Heart left ventricle (tissue), 16 donors: ENCODE measurements around the gene BHLHA15. TPM values are rescaled to one million over a fixed set of nuclear protein-coding genes. Genes with fewer than 3 reads are reported as not detected.
A peak's percentile ranks its signal among the peaks of the same experiment; 100 is the strongest.

Experiments
- ATAC-seq, 4 donors: fragments of 200-7000 bp; cut with Tn5 transposase; one replicate each; pipeline ENCODE4 v1.9.1; 2020 to 2022; ENCODE audit warnings: moderate library complexity in 4 of 4, mild to moderate bottlenecking in 3 of 4, moderate number of reproducible peaks in 1 of 4
- DNase-seq, 5 donors: peaks; one replicate each; pipeline ENCODE4 v3.0.0-alpha.2; 2020
- H3K27ac ChIP-seq, 12 donors: fragments of 200-600 bp; sonication (generic) in 4 of 12; one replicate each; pipeline versions ENCODE4 v1.5.0 to v1.8.0; 2016 to 2022; ENCODE audit warnings: mild to moderate bottlenecking in 2 of 12
- H3K27me3 ChIP-seq, 9 donors: fragments of 200-600 bp; sonication (generic) in 2 of 9; one replicate each; pipeline versions ENCODE4 v1.5.1 to v1.8.0; 2016 to 2022; ENCODE audit warnings: mild to moderate bottlenecking in 3 of 9
- H3K36me3 ChIP-seq, 9 donors: fragments of 200-600 bp; sonication (generic) in 2 of 9; one replicate each; pipeline versions ENCODE4 v1.5.0 to v1.8.0; 2018 to 2022; ENCODE audit warnings: mild to moderate bottlenecking in 2 of 9
- H3K4me1 ChIP-seq, 12 donors: fragments of 200-600 bp; sonication (generic) in 4 of 12; one replicate each; pipeline versions ENCODE4 v1.5.0 to v1.8.0; 2016 to 2022; ENCODE audit warnings: mild to moderate bottlenecking in 3 of 12
- H3K4me3 ChIP-seq, 12 donors: fragments of 200-600 bp; sonication (generic) in 4 of 12; one replicate each; pipeline versions ENCODE4 v1.5.0 to v1.8.0; 2017 to 2022; ENCODE audit warnings: mild to moderate bottlenecking in 9 of 12, moderate library complexity in 4 of 12
- H3K9me3 ChIP-seq, 12 donors: fragments of 200-600 bp; sonication (generic) in 4 of 12; one replicate each; pipeline versions ENCODE4 v1.5.0 to v1.8.0; 2016 to 2022; ENCODE audit warnings: mild to moderate bottlenecking in 1 of 12
- CTCF ChIP-seq, 12 donors: fragments of 200-600 bp; sonication (generic) in 4 of 12; IDR thresholded peaks; one replicate each; pipeline versions ENCODE4 v1.5.0 to v1.8.0; 2018 to 2022; ENCODE audit warnings: antibody characterized with exemption in 12 of 12, mild to moderate bottlenecking in 5 of 12
- POLR2A ChIP-seq, 2 donors: fragments of 450-650 bp; IDR thresholded peaks; one replicate each; pipeline ENCODE4 v1.6.1; 2017; ENCODE audit warnings: antibody characterized with exemption in 2 of 2, mild to moderate bottlenecking in 2 of 2, moderate library complexity in 2 of 2
- WGBS, 4 donors: extraction: QIAGEN DNeasy Blood & Tissue Kit in 2 of 4; methylation state at CpG; one replicate each; pipeline versions ENCODE4 v1.1.5 to v1.1.7; 2013 to 2018; 5-methylcytosine and 5-hydroxymethylcytosine counted together
- intact Hi-C, 10 donors: fragments of 100-400 bp; cut with DNase I; formaldehyde crosslinking; loops; one replicate each; pipeline versions ENCODE4 v1.11.1 to v1.14.2; 2022
- polyA plus RNA-seq, 2 donors: library from polyadenylated mRNA; stranded (reverse); fragments of 200-250 nt; gene quantifications; one replicate each; pipeline ENCODE4 v1.2.3, GENCODE V29; 2013
- total RNA-seq, 9 donors: library from RNA; depleted of rRNA in 2 of 9; stranded (reverse); fragments of >200 nt in 2 of 9; fragmentation: NEBNext Ultra II Directional in 3 of 9; extraction: Animal tissue kit (Norgen Biotek cat#: 25700) in 3 of 9; gene quantifications; one replicate each; pipeline versions ENCODE4 v1.1.0 to v1.2.4, GENCODE V29; 2016 to 2023
- donor health status: ischemic (EF 13 %, LVEDD 7.1; RV severe dilation, severe dysfunction).
- donor health status: healthy with polysubstance abuse.
- donor health status: DM: no; HTN: yes; CAD: no.
- donor health status: DM: no; HTN: no; CAD: no.
- donor health status: ischemic (EF 25% LVEDD 6.9; RV normal size, moderate dysfunction).
- donor health status: ischemic (EF 25% LVEDD 5.7; RV mildly dilated, moderate dysfunction).
- donor health status: healthy.
- donor health status: DM: yes; HTN: yes; CAD: no.
- donor health status: ischemic (EF 35%, LVEDD 5.7; RV mildly dilated, moderate dysfunction).
- donor health status: nonischemic (EF 11% LVEDD 7.7; RV severe dilation, severe dysfunction).
- donor health status: DM: yes; HTN: yes; CAD: no.
- donor health status: PGD.
- donor health status: ischemic (EF 29% LVEDD 5.4; RV normal size, mild dysfunction).
- donor health status: nonischemic (EF 23%, LVEDD 6.1; RV moderate dilation, normal function).

Gene BHLHA15
- total and polyA plus RNA-seq, 11 donors, result 0.26 to 1.3 (median 0.61) TPM; not detected in 8

- ATAC-seq (no peak), DNase-seq (peak in 1 of 5 donors; percentile 37)
- Histone ChIP-seq H3K4me3 (no peak overlapping the region), H3K9me3 (no peaks in the 10 kb centered on the region), H3K27me3 (peaks cover 0 to 4% (median 0%) of the 10 kb centered on the region in 9 donors), H3K27ac (no peak overlapping the region), H3K4me1 (peaks cover 0 to 17% (median 0%) of the 10 kb centered on the region in 12 donors), H3K36me3 (peaks cover 0 to 60% (median 46%) of the 10 kb centered on the region in 9 donors)
- intact Hi-C loops, result no loop called here
- no peak for TF ChIP-seq POLR2A (IDR thresholded peaks at IDR 0.05)
- no peak for TF ChIP-seq CTCF (IDR thresholded peaks at IDR 0.05)
- 88 to 90% (median 89%) methylated on average over 32 to 47 of the region's 47 CpGs for WGBS, 4 donors
Observed at GRCh38 chr7:98206451-98207330, 4.5 kb upstream of the BHLHA15 start.

- H3K36me3 ChIP-seq, result peaks cover 0 to 42% (median 32%) of the 10 kb centered on the region in 9 donors
- intact Hi-C loops, result no loop called here
- WGBS, 4 donors, result 93 to 97% (median 94%) methylated on average over 17 of the region's 17 CpGs
- DNase-seq (peak in 1 of 5 donors; percentile 24), ATAC-seq (no peak)
- no peaks in the 10 kb centered on the region for H3K9me3 ChIP-seq
- peaks cover 0 to 9% (median 0%) of the 10 kb centered on the region in 9 donors for H3K27me3 ChIP-seq
- TF ChIP-seq CTCF (IDR thresholded peaks at IDR 0.05) (no peak), POLR2A (IDR thresholded peaks at IDR 0.05) (no peak)
- H3K4me3 ChIP-seq, result no peak overlapping the region
- no peak overlapping the region for H3K27ac ChIP-seq
- peaks cover 0 to 11% (median 0%) of the 10 kb centered on the region in 12 donors for H3K4me1 ChIP-seq
Observed at GRCh38 chr7:98209166-98209920, 1.9 kb upstream of the BHLHA15 start.

- peaks cover 0 to 29% (median 21%) of the 10 kb centered on the region in 9 donors for H3K36me3 ChIP-seq
- H3K27ac ChIP-seq, result no peak overlapping the region
- H3K4me3 ChIP-seq, result peak overlapping the region in 8 of 12 donors; percentile 15 to 49 (median 29)
- peaks cover 0 to 11% (median 0%) of the 10 kb centered on the region in 12 donors for H3K4me1 ChIP-seq
- H3K9me3 ChIP-seq, result no peaks in the 10 kb centered on the region
- peak in 2 of 4 donors; percentile 9 to 28 for ATAC-seq
- TF ChIP-seq POLR2A (IDR thresholded peaks at IDR 0.05), result no peak
- TF ChIP-seq CTCF (IDR thresholded peaks at IDR 0.05), result no peak
- intact Hi-C loops, result no loop called here
- peaks cover 0 to 9% (median 0%) of the 10 kb centered on the region in 9 donors for H3K27me3 ChIP-seq
- 3 to 7% (median 5%) methylated on average over 12 to 48 of the region's 49 CpGs for WGBS, 4 donors
- DNase-seq, result peak in 1 of 5 donors; percentile 64
Observed at GRCh38 chr7:98210513-98211220, 572 bp upstream of the BHLHA15 start.
